Esophagus squamous epithelium (tissue), 4 donors: ENCODE data around the gene CACNG4.

Experiments used
- CTCF ChIP-seq, 6 experiments: fragments of 450-650 bp in 4 of 6; fragments of 200-600 bp in 2 of 6; sonication (generic) in 2 of 6; IDR thresholded peaks; one replicate each; pipeline ENCODE4 v1.5.1; 2016 to 2019; ENCODE audit warnings: antibody characterized with exemption in 6 of 6, mild to moderate bottlenecking in 4 of 6, moderate library complexity in 4 of 6
- POLR2A ChIP-seq, 4 donors: fragments of 450-650 bp; IDR thresholded peaks; one replicate each; pipeline ENCODE4 v1.6.1; 2017; ENCODE audit warnings: antibody characterized with exemption in 4 of 4, mild to moderate bottlenecking in 4 of 4, moderate library complexity in 3 of 4

GRCh38 chr17:67027031-67027628, 62.6 kb downstream of the CACNG4 start:
- no peak for TF ChIP-seq CTCF (IDR thresholded peaks at IDR 0.05)
- TF ChIP-seq POLR2A (IDR thresholded peaks at IDR 0.05) = no peak
